GM15510 (cell line): ENCODE results near the gene ZBTB40.

ENCODE experiments used
- POLR2A ChIP-seq: IDR thresholded peaks from 3 replicates; pipeline ENCODE4 v1.6.1; 2011; ENCODE audit warnings: borderline replicate concordance; ENCODE audit not compliant: insufficient read length; ENCODE audit errors: extremely low read depth

The ZBTB40 gene

GRCh38 chr1:22537441-22538139, 85.9 kb downstream of the ZBTB40 start:
- no peak for TF ChIP-seq POLR2A

- TF ChIP-seq POLR2A = no peak
Measured at GRCh38 chr1:22539510-22540118, 88.0 kb downstream of the ZBTB40 start.

GRCh38 chr1:22540337-22540736, 88.7 kb downstream of the ZBTB40 start:
- TF ChIP-seq POLR2A = no peak

- no peak for TF ChIP-seq POLR2A
Measured at GRCh38 chr1:22542886-22543285, 91.2 kb downstream of the ZBTB40 start.

GRCh38 chr1:22543679-22544078, 92.0 kb downstream of the ZBTB40 start:
- no peak for TF ChIP-seq POLR2A

- TF ChIP-seq POLR2A = no peak
Measured at GRCh38 chr1:22544606-22545005, 93.0 kb downstream of the ZBTB40 start.

- no peak for TF ChIP-seq POLR2A
Measured at GRCh38 chr1:22545141-22545540, 93.5 kb downstream of the ZBTB40 start.

GRCh38 chr1:22547186-22547817, 95.7 kb downstream of the ZBTB40 start:
- no peak for TF ChIP-seq POLR2A

GRCh38 chr1:22547818-22548462, 96.3 kb downstream of the ZBTB40 start:
- no peak for TF ChIP-seq POLR2A

GRCh38 chr1:22550021-22550420, 98.4 kb downstream of the ZBTB40 start:
- TF ChIP-seq POLR2A = no peak

- no peak for TF ChIP-seq POLR2A
Measured at GRCh38 chr1:22551591-22551990, 99.9 kb downstream of the ZBTB40 start.

- no peak for TF ChIP-seq POLR2A
Measured at GRCh38 chr1:22552021-22552420, 100.4 kb downstream of the ZBTB40 start.

- TF ChIP-seq POLR2A = no peak
Measured at GRCh38 chr1:22553104-22553880, 101.6 kb downstream of the ZBTB40 start.

GRCh38 chr1:22553991-22554522, 102.4 kb downstream of the ZBTB40 start:
- no peak for TF ChIP-seq POLR2A

- no peak for TF ChIP-seq POLR2A
Measured at GRCh38 chr1:22555371-22555656, 103.7 kb downstream of the ZBTB40 start.
